Psoas muscle (tissue), 8 donors: ENCODE measurements around the gene TCF7L2. TPM values are rescaled to one million over a fixed set of nuclear protein-coding genes. Genes with fewer than 3 reads are reported as not detected.

ENCODE experiments used
- ATAC-seq, 4 donors: fragments of 200-7000 bp; cut with Tn5 transposase; one replicate each; pipeline ENCODE4 v1.9.1; 2020; ENCODE audit warnings: moderate library complexity in 3 of 4, mild to moderate bottlenecking in 2 of 4
- DNase-seq, 2 donors: peaks; one replicate each; pipeline ENCODE4 v3.0.0-alpha.2; 2020
- H3K27ac ChIP-seq: fragments of 200-600 bp; one replicate; pipeline ENCODE4 v1.8.0; 2022
- H3K27me3 ChIP-seq, 3 donors: fragments of 200-600 bp in 1 of 3; one replicate each; pipeline versions ENCODE4 v1.6.1 to v1.8.0; 2013 to 2022; ENCODE audit warnings: low read length in 2 of 3, mild to moderate bottlenecking in 2 of 3, moderate library complexity in 1 of 3; ENCODE audit not compliant: insufficient read depth in 3 of 3
- H3K36me3 ChIP-seq, 2 donors: fragments of 200-600 bp in 1 of 2; one replicate each; pipeline versions ENCODE4 v1.6.1 to v1.8.0; 2013 to 2022; ENCODE audit warnings: low read depth in 1 of 2, mild to moderate bottlenecking in 1 of 2, moderate library complexity in 1 of 2; ENCODE audit not compliant: insufficient read depth in 1 of 2
- H3K4me1 ChIP-seq: fragments of 200-600 bp; one replicate; pipeline ENCODE4 v1.8.0; 2022
- H3K4me3 ChIP-seq: fragments of 200-600 bp; one replicate; pipeline ENCODE4 v1.8.0; 2022; ENCODE audit warnings: mild to moderate bottlenecking
- H3K9me3 ChIP-seq: fragments of 200-600 bp; one replicate; pipeline ENCODE4 v1.8.0; 2022
- WGBS, 3 donors: extraction: QIAGEN DNeasy Blood & Tissue Kit; methylation state at CpG; one replicate each; pipeline versions ENCODE4 v1.1.6 to v1.1.7; 2013; 5-methylcytosine and 5-hydroxymethylcytosine counted together
- intact Hi-C, 2 donors: fragments of 100-400 bp; cut with DNase I; formaldehyde crosslinking; loops; one replicate each; pipeline versions ENCODE4 v1.11.0 to v1.14.2; 2022
- polyA plus RNA-seq, 3 donors: library from polyadenylated mRNA; stranded (reverse); fragments of 200-250 nt; gene quantifications; one replicate each; pipeline ENCODE4 v1.2.3, GENCODE V29; 2013
- total RNA-seq, 4 donors: library from RNA; stranded (reverse); fragmentation: NEBNext Ultra II Directional in 2 of 4; extraction: Animal tissue kit (Norgen Biotek cat#: 25700) in 2 of 4; gene quantifications; one replicate each; pipeline versions ENCODE4 v1.2.1 to v1.2.4, GENCODE V29; 2021 to 2023
- TF ChIP-seq, protein P1 (sequence below): fragments of 200-600 bp; IDR thresholded peaks from one replicate; pipeline ENCODE4 v1.8.0; 2022; ENCODE audit warnings: antibody characterized with exemption
- donor health status: healthy with polysubstance abuse.
- donor health status: DM: no; HTN: no; CAD: no; lungs with moderate emphysema.
- donor health status: Bipolar disorder and iron deficiency.
- donor health status: healthy.
- donor health status: DM: yes; HTN: yes; CAD: no.
- donor health status: DM: no; HTN: no; CAD: no.
- donor health status: DM: no; HTN: no; CAD: no.
- donor health status: DM: yes; HTN: yes; CAD: no.

Gene TCF7L2
- total and polyA plus RNA-seq, 7 donors: 1.8 to 8.5 (median 4.3) TPM

DNA sequence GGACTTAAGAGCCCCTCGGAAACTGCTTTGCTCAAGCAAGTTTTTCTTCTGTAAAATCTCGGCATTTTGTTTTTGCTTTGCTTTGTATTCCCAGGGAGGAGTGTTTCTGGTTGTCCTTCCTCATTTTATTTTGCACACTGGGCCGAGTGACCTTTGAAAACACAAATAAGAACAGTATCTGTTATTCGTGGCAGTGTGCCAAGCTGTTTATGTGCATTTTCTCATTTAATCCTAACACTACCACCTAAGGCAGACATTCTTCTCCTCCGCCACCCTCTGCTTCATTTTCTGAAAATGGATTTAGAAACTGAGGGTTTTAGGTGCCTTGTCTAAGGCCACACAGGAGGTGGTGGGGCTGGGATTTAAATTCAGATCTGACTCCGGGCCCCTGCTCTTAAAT lies 218.5 kb downstream of the TCF7L2 start:
- Histone ChIP-seq H3K27ac (no peak overlapping the region), H3K27me3 (no peaks in the 10 kb centered on the region), H3K4me1 (no peaks in the 10 kb centered on the region), H3K4me3 (no peak overlapping the region), H3K9me3 (no peaks in the 10 kb centered on the region), H3K36me3 (peaks cover 0 to 4% of the 10 kb centered on the region in 2 donors)
- TF ChIP-seq, protein P1, sequence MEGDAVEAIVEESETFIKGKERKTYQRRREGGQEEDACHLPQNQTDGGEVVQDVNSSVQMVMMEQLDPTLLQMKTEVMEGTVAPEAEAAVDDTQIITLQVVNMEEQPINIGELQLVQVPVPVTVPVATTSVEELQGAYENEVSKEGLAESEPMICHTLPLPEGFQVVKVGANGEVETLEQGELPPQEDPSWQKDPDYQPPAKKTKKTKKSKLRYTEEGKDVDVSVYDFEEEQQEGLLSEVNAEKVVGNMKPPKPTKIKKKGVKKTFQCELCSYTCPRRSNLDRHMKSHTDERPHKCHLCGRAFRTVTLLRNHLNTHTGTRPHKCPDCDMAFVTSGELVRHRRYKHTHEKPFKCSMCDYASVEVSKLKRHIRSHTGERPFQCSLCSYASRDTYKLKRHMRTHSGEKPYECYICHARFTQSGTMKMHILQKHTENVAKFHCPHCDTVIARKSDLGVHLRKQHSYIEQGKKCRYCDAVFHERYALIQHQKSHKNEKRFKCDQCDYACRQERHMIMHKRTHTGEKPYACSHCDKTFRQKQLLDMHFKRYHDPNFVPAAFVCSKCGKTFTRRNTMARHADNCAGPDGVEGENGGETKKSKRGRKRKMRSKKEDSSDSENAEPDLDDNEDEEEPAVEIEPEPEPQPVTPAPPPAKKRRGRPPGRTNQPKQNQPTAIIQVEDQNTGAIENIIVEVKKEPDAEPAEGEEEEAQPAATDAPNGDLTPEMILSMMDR: no peak
- intact Hi-C loops: no loop called here
- ATAC-seq (no peak), DNase-seq (no peak)
- WGBS, 3 donors: 72 to 84% (median 83%) methylated on average over 6 of the region's 6 CpGs

DNA sequence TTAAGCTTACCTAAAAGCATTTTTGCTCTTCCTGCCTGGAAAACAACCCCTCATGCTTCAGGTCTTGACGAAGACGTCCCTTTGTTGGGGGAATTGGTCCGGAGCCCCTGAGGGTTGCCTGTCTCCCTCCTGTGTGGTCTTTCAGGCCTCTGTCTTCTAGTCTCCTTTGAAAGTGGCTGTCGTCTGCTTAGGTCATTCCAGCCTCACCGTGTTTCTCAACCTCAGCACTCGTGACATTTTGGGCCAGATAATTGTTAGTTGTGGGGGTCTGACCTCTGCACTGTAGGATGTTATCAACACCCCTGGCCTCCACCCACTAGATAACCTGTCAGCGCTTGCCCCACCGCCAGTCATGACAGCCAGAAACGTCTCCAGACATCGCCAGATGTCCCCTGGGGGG lies 219.1 kb downstream of the TCF7L2 start:
- H3K27ac ChIP-seq: no peak overlapping the region
- WGBS, 3 donors: 83 to 87% (median 83%) methylated on average over 10 of the region's 10 CpGs
- intact Hi-C loops: no loop called here
- DNase-seq (no peak), ATAC-seq (no peak)
- H3K36me3 ChIP-seq: peaks cover 0 to 4% of the 10 kb centered on the region in 2 donors
- no peaks in the 10 kb centered on the region for H3K4me1 ChIP-seq
- no peaks in the 10 kb centered on the region for H3K9me3 ChIP-seq
- TF ChIP-seq, protein P1: no peak
- no peak overlapping the region for H3K4me3 ChIP-seq
- H3K27me3 ChIP-seq: no peaks in the 10 kb centered on the region

- H3K27ac ChIP-seq: no peak overlapping the region
- no peak overlapping the region for H3K4me3 ChIP-seq
- TF ChIP-seq, protein P1: no peak
- H3K4me1 ChIP-seq: no peaks in the 10 kb centered on the region
- ATAC-seq: no peak
- intact Hi-C loops: no loop called here
- H3K36me3 ChIP-seq: peaks cover 0 to 4% of the 10 kb centered on the region in 2 donors
- H3K9me3 ChIP-seq: no peaks in the 10 kb centered on the region
- H3K27me3 ChIP-seq: no peaks in the 10 kb centered on the region
- WGBS, 3 donors: 87 to 90% (median 88%) methylated on average over 14 of the region's 14 CpGs
- no peak for DNase-seq
These were observed 219.9 kb downstream of the TCF7L2 start for GRCh38 chr10:113169853-113170460.

DNA sequence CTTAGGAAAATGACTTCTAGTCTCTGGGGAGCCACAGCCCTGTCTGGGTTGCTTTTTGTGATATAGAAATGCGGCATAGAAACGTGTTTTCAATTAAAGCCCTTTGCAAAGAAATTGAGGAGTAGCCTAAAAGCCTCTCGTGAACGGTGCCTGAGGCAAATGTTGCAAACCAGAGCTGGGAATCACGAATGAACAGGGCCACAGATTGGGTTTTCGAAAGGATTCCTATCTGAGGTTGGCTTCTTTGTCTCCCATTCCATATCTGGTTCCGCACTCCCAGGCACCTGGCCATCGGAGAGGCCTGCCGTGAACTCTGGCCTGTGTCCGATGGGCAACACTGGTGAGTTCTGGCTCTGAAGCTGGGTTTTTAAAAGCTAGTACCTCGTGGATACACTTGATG lies 221.6 kb downstream of the TCF7L2 start:
- Histone ChIP-seq H3K4me3 (no peak overlapping the region), H3K36me3 (no peaks in the 10 kb centered on the region), H3K9me3 (no peaks in the 10 kb centered on the region), H3K27me3 (no peaks in the 10 kb centered on the region), H3K27ac (no peak overlapping the region), H3K4me1 (no peaks in the 10 kb centered on the region)
- ATAC-seq (no peak), DNase-seq (no peak)
- WGBS, 3 donors: 87 to 92% (median 90%) methylated on average over 11 of the region's 11 CpGs
- intact Hi-C loops: no loop called here
- TF ChIP-seq, protein P1: no peak

- no peak for ATAC-seq
- Histone ChIP-seq H3K27ac (no peak overlapping the region), H3K4me1 (no peaks in the 10 kb centered on the region), H3K9me3 (no peaks in the 10 kb centered on the region), H3K4me3 (no peak overlapping the region), H3K36me3 (no peaks in the 10 kb centered on the region), H3K27me3 (no peaks in the 10 kb centered on the region)
- DNase-seq: no peak
- 93 to 95% (median 93%) methylated on average over 3 of the region's 3 CpGs for WGBS, 3 donors
- intact Hi-C loops: no loop called here
- TF ChIP-seq, protein P1: no peak
These were observed 225.1 kb downstream of the TCF7L2 start for GRCh38 chr10:113175176-113175575.
